GM10248 (cell line): ENCODE data around the gene NPFFR1.
"Not testable (repeated sequence)": the region's sequence is repeated elsewhere in the genome, so short reads cannot be mapped to it uniquely, and the experiment has no call there.

Source experiments
- CTCF ChIA-PET: fragments of 300-600 bp; sonication (Branson Sonifier 250); formaldehyde crosslinking; extraction: SDS; loops from one replicate; lab custom pipeline; 2021; ENCODE audit warnings: antibody characterized with exemption; lab: Yijun Ruan, JAX
- POLR2A ChIA-PET: fragments of 350-650 bp; sonication (Branson Sonifier 250); formaldehyde crosslinking; extraction: SDS; loops from one replicate; lab custom pipeline; 2020; ENCODE audit warnings: antibody characterized with exemption; lab: Yijun Ruan, JAX
- DNase-seq: peaks from one replicate; pipeline ENCODE4 v3.0.0; 2012; ENCODE audit errors: extremely low spot score
- CTCF ChIP-seq: IDR thresholded peaks from 2 replicates; pipeline ENCODE4 v1.5.1; 2012; ENCODE audit warnings: mild to moderate bottlenecking, low read depth; ENCODE audit errors: extremely low read depth, missing control alignments, control extremely low read depth

The NPFFR1 gene

GRCh38 chr10:70250961-70251680 is 32.7 kb downstream of the NPFFR1 start:
- TF ChIP-seq CTCF: no peak
- CTCF ChIA-PET: interaction anchor here (0.9 to 2.5 kb wide), 4 partner anchors 10 to 114 kb away, joined by 3 to 12 read pairs (median 5); no protein-coding TSS in a partner anchor
- no peak for DNase-seq
- POLR2A ChIA-PET: no interaction called here

GRCh38 chr10:70247360-70247759 is 36.4 kb downstream of the NPFFR1 start:
- POLR2A ChIA-PET: no interaction called here
- no peak for DNase-seq
- TF ChIP-seq CTCF: no peak
- CTCF ChIA-PET: interaction anchor here (0.9 kb wide), 1 partner anchor 20 kb away, joined by 3 read pairs; no protein-coding TSS in a partner anchor

GRCh38 chr10:70241081-70241480 is 42.7 kb downstream of the NPFFR1 start:
- no peak for DNase-seq

GRCh38 chr10:70239986-70240385 is 43.8 kb downstream of the NPFFR1 start:
- POLR2A ChIA-PET, DNase-seq, CTCF ChIA-PET: not testable (repeated sequence)

More at GRCh38 chr10:70241081-70241480, 42.7 kb downstream of the NPFFR1 start:
- no peak for TF ChIP-seq CTCF
- CTCF ChIA-PET: interaction anchor here (0.9 to 1.2 kb wide), 3 partner anchors 10 to 123 kb away, joined by 3 to 5 read pairs (median 3); no protein-coding TSS in a partner anchor
- POLR2A ChIA-PET: no interaction called here

- POLR2A ChIA-PET, CTCF ChIA-PET, DNase-seq: not testable (repeated sequence)
Observed at GRCh38 chr10:70239077-70239976, 44.5 kb downstream of the NPFFR1 start.

GRCh38 chr10:70237958-70238536 is 45.8 kb downstream of the NPFFR1 start:
- DNase-seq, CTCF ChIA-PET, POLR2A ChIA-PET: not testable (repeated sequence)

- no peak for DNase-seq
- POLR2A ChIA-PET: no interaction called here
- CTCF ChIA-PET: interaction anchor here (7.5 kb wide), 1 partner anchor 13 kb away, joined by 83 read pairs; no protein-coding TSS in a partner anchor
- no peak for TF ChIP-seq CTCF
Observed at GRCh38 chr10:70234668-70235447, 48.9 kb downstream of the NPFFR1 start.
